ENCODE data around the gene THAP3.
"Not testable (repeated sequence)": the region's sequence is repeated elsewhere in the genome, so short reads cannot be mapped to it uniquely, and the experiment has no call there.

Gene THAP3

GRCh38 chr1:6637770-6638169 is 13.1 kb downstream of the THAP3 start:
- no peaks in the 10 kb centered on the region for H3K79me2 ChIP-seq (ENCODE audit: insufficient read depth, low read length)
- H3K27ac ChIP-seq (ENCODE audit: low read depth, low read length, poor library complexity, severe bottlenecking) = no peak overlapping the region
- TF ChIP-seq, protein P1, sequence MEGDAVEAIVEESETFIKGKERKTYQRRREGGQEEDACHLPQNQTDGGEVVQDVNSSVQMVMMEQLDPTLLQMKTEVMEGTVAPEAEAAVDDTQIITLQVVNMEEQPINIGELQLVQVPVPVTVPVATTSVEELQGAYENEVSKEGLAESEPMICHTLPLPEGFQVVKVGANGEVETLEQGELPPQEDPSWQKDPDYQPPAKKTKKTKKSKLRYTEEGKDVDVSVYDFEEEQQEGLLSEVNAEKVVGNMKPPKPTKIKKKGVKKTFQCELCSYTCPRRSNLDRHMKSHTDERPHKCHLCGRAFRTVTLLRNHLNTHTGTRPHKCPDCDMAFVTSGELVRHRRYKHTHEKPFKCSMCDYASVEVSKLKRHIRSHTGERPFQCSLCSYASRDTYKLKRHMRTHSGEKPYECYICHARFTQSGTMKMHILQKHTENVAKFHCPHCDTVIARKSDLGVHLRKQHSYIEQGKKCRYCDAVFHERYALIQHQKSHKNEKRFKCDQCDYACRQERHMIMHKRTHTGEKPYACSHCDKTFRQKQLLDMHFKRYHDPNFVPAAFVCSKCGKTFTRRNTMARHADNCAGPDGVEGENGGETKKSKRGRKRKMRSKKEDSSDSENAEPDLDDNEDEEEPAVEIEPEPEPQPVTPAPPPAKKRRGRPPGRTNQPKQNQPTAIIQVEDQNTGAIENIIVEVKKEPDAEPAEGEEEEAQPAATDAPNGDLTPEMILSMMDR (IDR thresholded peaks at IDR 0.05; ENCODE audit: low read length) = no peak
- TF ChIP-seq EZH2 (IDR thresholded peaks at IDR 0.05; ENCODE audit: borderline replicate concordance, low read length) = no peak
- no peak overlapping the region for H3K9ac ChIP-seq (ENCODE audit: low read length)
- H3F3A ChIP-seq (ENCODE audit: insufficient read depth, low read length) = peaks cover 4% of the 10 kb centered on the region; the same call in 1 of the 2 replicates
- no peaks in the 10 kb centered on the region for H3K9me2 ChIP-seq (ENCODE audit: low read depth, low read length)
- H3K9me3 ChIP-seq (ENCODE audit: low read length) = no peaks in the 10 kb centered on the region
- H4K20me1 ChIP-seq (ENCODE audit: insufficient read depth, low read length) = no peaks in the 10 kb centered on the region
- H3K4me1 ChIP-seq (ENCODE audit: insufficient read depth, low read length, severe bottlenecking) = peaks cover 18% of the 10 kb centered on the region
- no peaks in the 10 kb centered on the region for H3K27me3 ChIP-seq (ENCODE audit: insufficient read depth, low read length)
- H2AFZ ChIP-seq (ENCODE audit: low read length) = no peak overlapping the region
- no peak overlapping the region for H3K4me3 ChIP-seq (ENCODE audit: low read depth, low read length, poor library complexity, severe bottlenecking)
- peaks cover 78% of the 10 kb centered on the region for H3K36me3 ChIP-seq (ENCODE audit: insufficient read depth, low read length)
- no peak overlapping the region for H3K4me2 ChIP-seq (ENCODE audit: low read length)

GRCh38 chr1:6638226-6638625 is 13.6 kb downstream of the THAP3 start:
- Histone ChIP-seq H3K9ac (ENCODE audit: low read length) (no peak overlapping the region), H3K4me2 (ENCODE audit: low read length) (no peak overlapping the region), H2AFZ (ENCODE audit: low read length) (no peak overlapping the region), H3K4me3 (ENCODE audit: low read depth, low read length, poor library complexity, severe bottlenecking) (no peak overlapping the region), H3K27me3 (ENCODE audit: insufficient read depth, low read length) (no peaks in the 10 kb centered on the region), H3K9me2 (ENCODE audit: low read depth, low read length) (no peaks in the 10 kb centered on the region), H3K9me3 (ENCODE audit: low read length) (no peaks in the 10 kb centered on the region), H3F3A (ENCODE audit: insufficient read depth, low read length) (peaks cover 4% of the 10 kb centered on the region; the same call in 1 of the 2 replicates), H3K4me1 (ENCODE audit: insufficient read depth, low read length, severe bottlenecking) (peaks cover 17% of the 10 kb centered on the region), H3K79me2 (ENCODE audit: insufficient read depth, low read length) (no peaks in the 10 kb centered on the region), H3K27ac (ENCODE audit: low read depth, low read length, poor library complexity, severe bottlenecking) (no peak overlapping the region), H3K36me3 (ENCODE audit: insufficient read depth, low read length) (peaks cover 74% of the 10 kb centered on the region), H4K20me1 (ENCODE audit: insufficient read depth, low read length) (no peaks in the 10 kb centered on the region)
- TF ChIP-seq, protein P1 (IDR thresholded peaks at IDR 0.05; ENCODE audit: low read length) = no peak
- TF ChIP-seq EZH2 (IDR thresholded peaks at IDR 0.05; ENCODE audit: borderline replicate concordance, low read length) = no peak

- not testable (repeated sequence) for H3K9ac ChIP-seq (ENCODE audit: low read length); H3F3A ChIP-seq (ENCODE audit: insufficient read depth, low read length); H4K20me1 ChIP-seq (ENCODE audit: insufficient read depth, low read length); H3K4me1 ChIP-seq (ENCODE audit: insufficient read depth, low read length, severe bottlenecking); H3K9me2 ChIP-seq (ENCODE audit: low read depth, low read length); H2AFZ ChIP-seq (ENCODE audit: low read length); H3K4me2 ChIP-seq (ENCODE audit: low read length); H3K79me2 ChIP-seq (ENCODE audit: insufficient read depth, low read length); H3K27me3 ChIP-seq (ENCODE audit: insufficient read depth, low read length); H3K9me3 ChIP-seq (ENCODE audit: low read length); H3K27ac ChIP-seq (ENCODE audit: low read depth, low read length, poor library complexity, severe bottlenecking); H3K4me3 ChIP-seq (ENCODE audit: low read depth, low read length, poor library complexity, severe bottlenecking)
- peaks cover 73% of the 10 kb centered on the region for H3K36me3 ChIP-seq (ENCODE audit: insufficient read depth, low read length)
Measured at GRCh38 chr1:6640867-6641266, 16.2 kb downstream of the THAP3 start.

DNA sequence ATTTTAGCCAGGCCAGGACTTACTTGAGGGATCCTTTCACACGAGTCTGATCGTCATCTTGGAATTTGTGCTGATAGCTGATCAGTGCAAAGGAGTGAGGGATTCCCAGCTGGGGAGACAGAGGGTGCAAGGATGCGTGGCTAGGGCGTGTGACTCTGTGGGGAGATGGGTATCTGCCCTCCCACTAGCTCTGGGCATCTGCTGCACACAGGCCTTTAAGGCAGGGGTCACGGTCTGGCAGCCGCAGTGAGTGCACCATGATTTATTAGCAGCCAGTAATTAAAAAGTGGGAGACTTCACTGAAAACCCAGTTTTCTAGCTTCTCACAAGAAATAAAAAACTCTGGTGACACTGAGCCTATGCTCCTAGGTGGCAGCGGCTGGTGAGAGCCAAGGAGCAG is 20.4 kb downstream of the THAP3 start:
- Histone ChIP-seq H4K20me1 (ENCODE audit: insufficient read depth, low read length) (no peaks in the 10 kb centered on the region), H3K79me2 (ENCODE audit: insufficient read depth, low read length) (no peaks in the 10 kb centered on the region), H3K4me2 (ENCODE audit: low read length) (no peak overlapping the region), H3K9ac (ENCODE audit: low read length) (no peak overlapping the region), H3K27ac (ENCODE audit: low read depth, low read length, poor library complexity, severe bottlenecking) (no peak overlapping the region), H3K9me2 (ENCODE audit: low read depth, low read length) (no peaks in the 10 kb centered on the region), H3F3A (ENCODE audit: insufficient read depth, low read length) (no peaks in the 10 kb centered on the region), H2AFZ (ENCODE audit: low read length) (no peak overlapping the region), H3K4me3 (ENCODE audit: low read depth, low read length, poor library complexity, severe bottlenecking) (no peak overlapping the region), H3K4me1 (ENCODE audit: insufficient read depth, low read length, severe bottlenecking) (no peaks in the 10 kb centered on the region), H3K27me3 (ENCODE audit: insufficient read depth, low read length) (no peaks in the 10 kb centered on the region), H3K36me3 (ENCODE audit: insufficient read depth, low read length) (peaks cover 43% of the 10 kb centered on the region), H3K9me3 (ENCODE audit: low read length) (no peaks in the 10 kb centered on the region)
- TF ChIP-seq EZH2 (IDR thresholded peaks at IDR 0.05; ENCODE audit: borderline replicate concordance, low read length) = no peak
- TF ChIP-seq, protein P1 (IDR thresholded peaks at IDR 0.05; ENCODE audit: low read length) = no peak
